KMS-11 (cell line): Measurements from ENCODE around the gene LCN2.

Experiments used
- H2AFZ ChIP-seq: fragments of 200-600 bp; sonication (generic); 2 replicates; pipeline ENCODE4 v1.6.1; 2016; ENCODE audit warnings: antibody characterized with exemption, mixed run types, low read depth
- H3K27ac ChIP-seq: fragments of 200-600 bp; sonication (generic); 2 replicates; pipeline ENCODE4 v1.6.1; 2016; ENCODE audit warnings: mild to moderate bottlenecking, mixed run types
- H3K27me3 ChIP-seq: fragments of 200-600 bp; sonication (generic); 2 replicates; pipeline ENCODE4 v1.6.1; 2017; ENCODE audit warnings: mild to moderate bottlenecking, low read depth, mixed run types, moderate library complexity; ENCODE audit not compliant: insufficient read depth
- H3K36me3 ChIP-seq: fragments of 200-600 bp; sonication (generic); 2 replicates; pipeline ENCODE4 v1.6.1; 2017; ENCODE audit warnings: mild to moderate bottlenecking, mixed run types; ENCODE audit not compliant: insufficient read depth
- H3K4me1 ChIP-seq: fragments of 200-600 bp; sonication (generic); 2 replicates; pipeline ENCODE4 v1.6.1; 2016; ENCODE audit warnings: mild to moderate bottlenecking, low read depth, mixed run types; ENCODE audit not compliant: poor library complexity, severe bottlenecking
- H3K4me2 ChIP-seq: fragments of 200-600 bp; sonication (generic); 2 replicates; pipeline ENCODE4 v1.7.0; 2016; ENCODE audit warnings: mild to moderate bottlenecking, mixed run types
- H3K4me3 ChIP-seq: fragments of 200-600 bp; sonication (generic); IDR thresholded peaks from 2 replicates; pipeline ENCODE4 v1.6.1; 2017; ENCODE audit warnings: low read depth, low read length, mixed read lengths; ENCODE audit not compliant: insufficient read depth
- H3K79me2 ChIP-seq: fragments of 200-600 bp; sonication (generic); 2 replicates; pipeline ENCODE4 v1.6.1; 2016; ENCODE audit warnings: low read depth, mixed run types; ENCODE audit not compliant: insufficient read depth
- H3K9ac ChIP-seq: fragments of 200-600 bp; sonication (generic); 2 replicates; pipeline ENCODE4 v1.6.1; 2016; ENCODE audit warnings: mild to moderate bottlenecking, mixed run types
- H4K20me1 ChIP-seq: fragments of 200-600 bp; sonication (generic); 2 replicates; pipeline ENCODE4 v1.6.1; 2016; ENCODE audit warnings: mild to moderate bottlenecking, mixed run types; ENCODE audit not compliant: insufficient read depth
- CTCF ChIP-seq: fragments of 200-600 bp; sonication (generic); conservative IDR thresholded peaks from 2 replicates; pipeline ENCODE4 v1.6.1; 2017; ENCODE audit warnings: low read depth, mild to moderate bottlenecking, antibody characterized with exemption, low read length, moderate library complexity, mixed read lengths

The LCN2 gene

GRCh38 chr9:128144239-128145181, 4.7 kb upstream of the LCN2 start:
- no peaks in the 10 kb centered on the region for H4K20me1 ChIP-seq
- no peak overlapping the region for H3K9ac ChIP-seq
- no peaks in the 10 kb centered on the region for H3K4me1 ChIP-seq
- H2AFZ ChIP-seq = no peak overlapping the region
- no peak for TF ChIP-seq CTCF
- H3K4me3 ChIP-seq = no peak overlapping the region
- H3K4me2 ChIP-seq = no peak overlapping the region
- peaks cover 8% of the 10 kb centered on the region; the same call in 1 of the 2 replicates for H3K27me3 ChIP-seq
- H3K27ac ChIP-seq = no peak overlapping the region
- no peaks in the 10 kb centered on the region for H3K79me2 ChIP-seq
- H3K36me3 ChIP-seq = no peaks in the 10 kb centered on the region

GRCh38 chr9:128145536-128145935, 3.7 kb upstream of the LCN2 start:
- Histone ChIP-seq H2AFZ (no peak overlapping the region), H3K27ac (no peak overlapping the region), H3K79me2 (no peaks in the 10 kb centered on the region), H3K27me3 (peaks cover 5% of the 10 kb centered on the region; the same call in 1 of the 2 replicates), H3K4me2 (no peak overlapping the region), H4K20me1 (no peaks in the 10 kb centered on the region), H3K36me3 (no peaks in the 10 kb centered on the region), H3K4me1 (no peaks in the 10 kb centered on the region), H3K9ac (no peak overlapping the region), H3K4me3 (no peak overlapping the region)
- no peak for TF ChIP-seq CTCF

- no peak overlapping the region for H3K4me2 ChIP-seq
- no peaks in the 10 kb centered on the region for H4K20me1 ChIP-seq
- H3K4me1 ChIP-seq = no peaks in the 10 kb centered on the region
These were observed 3.3 kb upstream of the LCN2 start for GRCh38 chr9:128145951-128146351.

GRCh38 chr9:128146591-128147120, 2.6 kb upstream of the LCN2 start:
- Histone ChIP-seq H3K27ac (no peak overlapping the region), H4K20me1 (no peaks in the 10 kb centered on the region), H3K36me3 (no peaks in the 10 kb centered on the region), H3K79me2 (no peaks in the 10 kb centered on the region), H3K4me3 (no peak overlapping the region), H2AFZ (no peak overlapping the region), H3K27me3 (peaks cover 3% of the 10 kb centered on the region; the same call in 1 of the 2 replicates), H3K4me1 (no peaks in the 10 kb centered on the region), H3K9ac (no peak overlapping the region), H3K4me2 (no peak overlapping the region)
- TF ChIP-seq CTCF = no peak

More at GRCh38 chr9:128145951-128146351, 3.3 kb upstream of the LCN2 start:
- Histone ChIP-seq H3K27me3 (peaks cover 5% of the 10 kb centered on the region; the same call in 1 of the 2 replicates), H3K36me3 (no peaks in the 10 kb centered on the region), H3K79me2 (no peaks in the 10 kb centered on the region), H3K27ac (no peak overlapping the region), H2AFZ (no peak overlapping the region), H3K9ac (no peak overlapping the region), H3K4me3 (no peak overlapping the region)
- no peak for TF ChIP-seq CTCF
